ENCODE data around the gene PAIP2B. TPM values are rescaled to one million over a fixed set of nuclear protein-coding genes. Genes with fewer than 3 reads are reported as not detected.

PAIP2B gene
- total RNA-seq, 3 donors from 2014 or later (not counting 1 experiment from before 2014, with no cell fraction given): 1.9 to 3.4 (median 3.2) TPM

DNA sequence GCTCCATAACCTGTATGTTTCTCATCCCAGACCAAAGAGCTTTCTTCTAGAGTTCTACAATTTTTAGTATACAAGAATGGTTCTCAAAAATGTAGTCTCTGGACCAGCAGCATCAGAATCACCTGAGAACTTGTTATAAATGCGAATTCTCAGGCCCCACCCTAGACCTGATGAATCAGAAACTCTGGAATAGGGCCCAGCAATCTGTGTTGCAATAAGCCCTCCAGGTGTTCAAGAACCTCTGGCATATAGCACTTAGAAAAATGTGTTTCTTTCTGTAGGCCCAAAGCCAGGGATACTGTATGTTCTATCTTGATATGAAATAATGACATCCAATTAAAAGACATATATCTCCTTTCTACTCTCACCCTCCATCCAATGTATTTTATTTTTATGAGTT is 10.4 kb downstream of the PAIP2B start:
- no peaks in the 10 kb centered on the region for H3K4me1 ChIP-seq (ENCODE audit: control insufficient read depth, insufficient read depth, low read length)
- no peak overlapping the region for H3K27ac ChIP-seq (ENCODE audit: low read length)
- 95% methylated on average over 1 of the region's 1 CpG for WGBS (ENCODE audit: insufficient coverage)
- Mint-ChIP-seq H3K36me3 (no peaks in the 10 kb centered on the region), H3K27ac (no peak overlapping the region), H3K4me3 (no peak overlapping the region), H3K27me3 (ENCODE audit: low read depth in 2 of 2) (no peaks in the 10 kb centered on the region), H3K9me3 (no peaks in the 10 kb centered on the region), H3K4me1 (no peaks in the 10 kb centered on the region)
- ATAC-seq (no peak), DNase-seq (no peak)
- TF ChIP-seq, protein P1, sequence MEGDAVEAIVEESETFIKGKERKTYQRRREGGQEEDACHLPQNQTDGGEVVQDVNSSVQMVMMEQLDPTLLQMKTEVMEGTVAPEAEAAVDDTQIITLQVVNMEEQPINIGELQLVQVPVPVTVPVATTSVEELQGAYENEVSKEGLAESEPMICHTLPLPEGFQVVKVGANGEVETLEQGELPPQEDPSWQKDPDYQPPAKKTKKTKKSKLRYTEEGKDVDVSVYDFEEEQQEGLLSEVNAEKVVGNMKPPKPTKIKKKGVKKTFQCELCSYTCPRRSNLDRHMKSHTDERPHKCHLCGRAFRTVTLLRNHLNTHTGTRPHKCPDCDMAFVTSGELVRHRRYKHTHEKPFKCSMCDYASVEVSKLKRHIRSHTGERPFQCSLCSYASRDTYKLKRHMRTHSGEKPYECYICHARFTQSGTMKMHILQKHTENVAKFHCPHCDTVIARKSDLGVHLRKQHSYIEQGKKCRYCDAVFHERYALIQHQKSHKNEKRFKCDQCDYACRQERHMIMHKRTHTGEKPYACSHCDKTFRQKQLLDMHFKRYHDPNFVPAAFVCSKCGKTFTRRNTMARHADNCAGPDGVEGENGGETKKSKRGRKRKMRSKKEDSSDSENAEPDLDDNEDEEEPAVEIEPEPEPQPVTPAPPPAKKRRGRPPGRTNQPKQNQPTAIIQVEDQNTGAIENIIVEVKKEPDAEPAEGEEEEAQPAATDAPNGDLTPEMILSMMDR (IDR thresholded peaks at IDR 0.05): no peak
- no peaks in the 10 kb centered on the region for H3K36me3 ChIP-seq (ENCODE audit: control insufficient read depth, insufficient read depth, low read length)
- H3K27me3 ChIP-seq (ENCODE audit: control insufficient read depth, insufficient read depth, low read length): no peaks in the 10 kb centered on the region
- H3K9me3 ChIP-seq (ENCODE audit: control insufficient read depth, insufficient read depth, low read length): no peaks in the 10 kb centered on the region
- H3K4me3 ChIP-seq (ENCODE audit: low read length): no peak overlapping the region
- intact Hi-C loops (cut with micrococcal nuclease): no loop called here

DNA sequence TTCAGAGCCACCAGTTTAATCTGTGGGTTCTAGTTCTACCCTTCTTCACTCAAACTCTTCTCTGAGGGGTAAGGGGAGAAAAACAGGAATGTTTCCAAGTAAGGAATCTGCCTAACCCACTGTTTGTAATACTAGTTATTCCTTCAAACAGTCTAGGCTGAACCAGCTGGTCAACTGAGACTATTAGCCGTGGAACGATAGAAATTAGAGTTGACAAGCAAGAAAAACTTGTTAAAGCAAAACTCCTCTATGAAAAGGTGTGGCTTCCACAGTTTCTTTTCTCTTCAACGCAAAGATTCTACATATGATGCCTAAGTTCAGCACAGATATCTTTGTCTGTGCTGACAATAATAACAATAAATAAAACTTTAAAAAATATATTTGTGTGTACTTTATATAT is 11.5 kb downstream of the PAIP2B start:
- H3K27ac ChIP-seq (ENCODE audit: low read length): no peak overlapping the region
- no peaks in the 10 kb centered on the region for H3K27me3 ChIP-seq (ENCODE audit: control insufficient read depth, insufficient read depth, low read length)
- H3K27ac Mint-ChIP-seq: no peak overlapping the region
- no peaks in the 10 kb centered on the region for H3K9me3 ChIP-seq (ENCODE audit: control insufficient read depth, insufficient read depth, low read length)
- no peak for DNase-seq
- no peaks in the 10 kb centered on the region for H3K4me1 Mint-ChIP-seq
- H3K4me3 ChIP-seq (ENCODE audit: low read length): no peak overlapping the region
- intact Hi-C loops (cut with micrococcal nuclease): no loop called here
- no peaks in the 10 kb centered on the region for H3K9me3 Mint-ChIP-seq
- WGBS (ENCODE audit: insufficient coverage): 78% methylated on average over 2 of the region's 3 CpGs
- no peaks in the 10 kb centered on the region for H3K36me3 Mint-ChIP-seq
- H3K4me1 ChIP-seq (ENCODE audit: control insufficient read depth, insufficient read depth, low read length): no peaks in the 10 kb centered on the region
- no peak overlapping the region for H3K4me3 Mint-ChIP-seq
- TF ChIP-seq, protein P1 (IDR thresholded peaks at IDR 0.05): no peak
- H3K36me3 ChIP-seq (ENCODE audit: control insufficient read depth, insufficient read depth, low read length): no peaks in the 10 kb centered on the region
- ATAC-seq: no peak
- no peaks in the 10 kb centered on the region for H3K27me3 Mint-ChIP-seq (ENCODE audit: low read depth in 2 of 2)

DNA sequence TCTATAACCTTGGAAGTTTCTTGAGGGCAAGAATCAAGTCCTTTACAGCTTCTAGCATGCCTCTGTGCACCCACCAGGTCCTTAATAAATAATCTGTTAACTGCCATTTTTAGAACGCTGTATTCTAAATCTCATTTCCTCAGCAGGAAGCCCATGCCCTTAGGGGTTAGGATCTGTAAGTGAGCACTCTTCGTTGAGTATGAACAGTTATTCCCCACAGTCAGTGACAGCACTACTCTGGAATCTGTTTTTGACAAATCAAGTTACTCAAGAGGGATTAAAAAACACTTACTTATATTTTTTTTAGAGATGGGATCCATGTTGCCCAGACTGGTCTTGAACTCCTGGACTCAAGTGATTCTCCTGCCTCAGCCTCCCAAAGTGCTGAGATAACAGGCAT is 14.6 kb downstream of the PAIP2B start:
- no peaks in the 10 kb centered on the region for H3K9me3 Mint-ChIP-seq
- Histone ChIP-seq H3K36me3 (ENCODE audit: control insufficient read depth, insufficient read depth, low read length) (no peaks in the 10 kb centered on the region), H3K27ac (ENCODE audit: low read length) (no peak overlapping the region), H3K9me3 (ENCODE audit: control insufficient read depth, insufficient read depth, low read length) (no peaks in the 10 kb centered on the region), H3K4me1 (ENCODE audit: control insufficient read depth, insufficient read depth, low read length) (no peaks in the 10 kb centered on the region), H3K4me3 (ENCODE audit: low read length) (no peak overlapping the region), H3K27me3 (ENCODE audit: control insufficient read depth, insufficient read depth, low read length) (no peaks in the 10 kb centered on the region)
- TF ChIP-seq, protein P1 (IDR thresholded peaks at IDR 0.05): no peak
- ATAC-seq (no peak), DNase-seq (no peak)
- no peaks in the 10 kb centered on the region for H3K4me1 Mint-ChIP-seq
- no peak overlapping the region for H3K4me3 Mint-ChIP-seq
- H3K27me3 Mint-ChIP-seq (ENCODE audit: low read depth in 2 of 2): no peaks in the 10 kb centered on the region
- WGBS (ENCODE audit: insufficient coverage): 60% methylated on average over 1 of the region's 2 CpGs
- intact Hi-C loops (cut with micrococcal nuclease): no loop called here
- no peaks in the 10 kb centered on the region for H3K36me3 Mint-ChIP-seq
- H3K27ac Mint-ChIP-seq: no peak overlapping the region

DNA sequence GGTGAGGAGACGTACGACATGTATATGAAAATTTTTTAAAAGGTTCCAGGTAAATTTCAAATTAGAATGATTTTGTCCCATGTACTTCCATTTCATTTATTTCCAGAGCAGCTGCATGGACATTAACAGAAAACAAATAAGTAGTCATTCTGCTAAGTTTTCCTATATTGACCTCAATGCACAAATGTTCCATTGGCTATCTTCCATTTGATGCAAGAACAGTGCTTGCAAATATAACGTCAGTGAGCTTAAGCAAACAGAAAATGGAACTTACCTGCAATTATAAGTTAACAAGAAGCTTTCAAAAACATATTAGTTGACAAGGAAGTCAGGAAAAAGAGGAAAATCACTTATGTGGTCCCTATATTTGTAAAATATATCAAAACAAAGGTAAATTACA is 16.6 kb downstream of the PAIP2B start:
- WGBS (ENCODE audit: insufficient coverage): 86% methylated on average over 3 of the region's 3 CpGs
- Histone ChIP-seq H3K27ac (ENCODE audit: low read length) (no peak overlapping the region), H3K4me1 (ENCODE audit: control insufficient read depth, insufficient read depth, low read length) (no peaks in the 10 kb centered on the region), H3K9me3 (ENCODE audit: control insufficient read depth, insufficient read depth, low read length) (no peaks in the 10 kb centered on the region), H3K27me3 (ENCODE audit: control insufficient read depth, insufficient read depth, low read length) (no peaks in the 10 kb centered on the region), H3K4me3 (ENCODE audit: low read length) (no peak overlapping the region), H3K36me3 (ENCODE audit: control insufficient read depth, insufficient read depth, low read length) (no peaks in the 10 kb centered on the region)
- TF ChIP-seq, protein P1 (IDR thresholded peaks at IDR 0.05): no peak
- Mint-ChIP-seq H3K9me3 (no peaks in the 10 kb centered on the region), H3K27me3 (ENCODE audit: low read depth in 2 of 2) (no peaks in the 10 kb centered on the region), H3K4me3 (no peak overlapping the region), H3K4me1 (no peaks in the 10 kb centered on the region), H3K27ac (no peak overlapping the region), H3K36me3 (no peaks in the 10 kb centered on the region)
- no peak for ATAC-seq
- intact Hi-C loops (cut with micrococcal nuclease): no loop called here
- no peak for DNase-seq
